Activated CD4-positive, alpha-beta T cell treated with anti-CD3 and anti-CD28 coated beads, Interleukin-2, amount 50 U/mL, for 48 hours (primary cell): ENCODE measurements around the gene MED16.
"Not testable (repeated sequence)": the region's sequence is repeated elsewhere in the genome, so short reads cannot be mapped to it uniquely, and the experiment has no call there.

Source experiments
- DNase-seq, 2 experiments: peaks; one replicate each; pipeline ENCODE4 v3.0.0-alpha.2; 2020

MED16 gene

GRCh38 chr19:823565-824121 is 69.3 kb downstream of the MED16 start:
- no peak for DNase-seq

GRCh38 chr19:821825-822503 is 71.0 kb downstream of the MED16 start, which contains the start of gene PLPPR3:
PLPPR3 (minus strand) TSS chr19:821955; CDS start chr19:821559, 396 bp downstream.
- no peak for DNase-seq

- DNase-seq, result no peak
Observed at GRCh38 chr19:821231-821824, 71.7 kb downstream of the MED16 start.

- not testable (repeated sequence) for DNase-seq
Observed at GRCh38 chr19:820212-820611, 72.8 kb downstream of the MED16 start.
